NAMALWA (cell line): ENCODE data around the gene DLL1.
"Not testable (repeated sequence)": the region's sequence is repeated elsewhere in the genome, so short reads cannot be mapped to it uniquely, and the experiment has no call there.

Source experiments
- DNase-seq: peaks from one replicate; pipeline ENCODE4 v3.0.0-alpha.2; 2015; ENCODE audit warnings: low spot score

The DLL1 gene

GRCh38 chr6:170290296-170291128 lies at the start of gene DLL1:
DLL1 (minus strand) TSS chr6:170291078; CDS start chr6:170290139, 939 bp downstream.
- no peak for DNase-seq

GRCh38 chr6:170335199-170335598 lies 44.3 kb upstream of the DLL1 start:
- not testable (repeated sequence) for DNase-seq

GRCh38 chr6:170329321-170329720 lies 38.4 kb upstream of the DLL1 start:
- DNase-seq, result no peak

GRCh38 chr6:170317718-170318117 lies 26.8 kb upstream of the DLL1 start:
- no peak for DNase-seq

GRCh38 chr6:170317076-170317475 lies 26.2 kb upstream of the DLL1 start:
- no peak for DNase-seq

- DNase-seq, result no peak
Measured at GRCh38 chr6:170316071-170316470, 25.2 kb upstream of the DLL1 start.

GRCh38 chr6:170314983-170315382 lies 24.1 kb upstream of the DLL1 start:
- DNase-seq, result no peak

GRCh38 chr6:170313716-170314295 lies 22.9 kb upstream of the DLL1 start:
- DNase-seq, result no peak

- no peak for DNase-seq
Measured at GRCh38 chr6:170312876-170313275, 22.0 kb upstream of the DLL1 start.

- no peak for DNase-seq
Measured at GRCh38 chr6:170311696-170312095, 20.8 kb upstream of the DLL1 start.

GRCh38 chr6:170308761-170309160 lies 17.9 kb upstream of the DLL1 start:
- no peak for DNase-seq

GRCh38 chr6:170307080-170307545 lies 16.2 kb upstream of the DLL1 start:
- no peak for DNase-seq

GRCh38 chr6:170306324-170307079 lies 15.6 kb upstream of the DLL1 start, which contains the start of gene FAM120B:
FAM120B (plus strand) TSS chr6:170306758; CDS start chr6:170317391, 10,633 bp downstream.
- peak; percentile 96 for DNase-seq

GRCh38 chr6:170305805-170306323 lies 15.0 kb upstream of the DLL1 start:
- DNase-seq, result no peak

GRCh38 chr6:170301184-170301583 lies 10.3 kb upstream of the DLL1 start:
- DNase-seq, result no peak

- DNase-seq, result no peak
Measured at GRCh38 chr6:170298688-170299087, 7.8 kb upstream of the DLL1 start.

GRCh38 chr6:170297576-170298330 lies 6.9 kb upstream of the DLL1 start:
- DNase-seq, result no peak

- DNase-seq, result no peak
Measured at GRCh38 chr6:170296746-170297575, 6.1 kb upstream of the DLL1 start.

- no peak for DNase-seq
Measured at GRCh38 chr6:170296423-170296745, 5.5 kb upstream of the DLL1 start.

- peak; percentile 60 for DNase-seq
Measured at GRCh38 chr6:170295510-170296422, 4.9 kb upstream of the DLL1 start.
